Measurements from ENCODE around the gene UBA7. TPM values are rescaled to one million over a fixed set of nuclear protein-coding genes. Genes with fewer than 3 reads are reported as not detected.

The UBA7 gene
- total RNA-seq, 4 donors from 2014 or later, result 155 to 349 (median 263) TPM

DNA sequence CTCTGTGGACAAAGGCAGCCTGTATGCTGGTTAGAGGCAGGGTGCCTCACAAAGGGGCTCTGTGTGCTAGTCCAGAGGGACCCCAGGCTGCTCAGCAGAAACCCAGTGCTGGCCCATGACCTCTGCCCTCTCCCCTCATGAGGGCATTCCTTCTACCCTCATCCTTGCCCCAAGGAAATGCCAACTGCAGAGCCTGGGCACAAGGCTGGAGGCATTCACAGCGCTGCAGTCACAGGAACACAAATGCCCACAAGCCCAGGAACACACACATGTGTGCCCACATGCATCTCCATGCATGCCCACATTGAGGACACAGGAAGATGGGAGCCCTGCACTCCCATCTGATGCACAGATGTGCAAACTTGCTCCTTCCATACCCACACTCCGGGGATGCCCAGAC, 6.9 kb downstream of the UBA7 start:
- Histone ChIP-seq H3K27me3 (no peaks in the 10 kb centered on the region), H3K4me1 (peaks cover 0 to 45% (median 42%) of the 10 kb centered on the region in 4 donors), H3K27ac (peak overlapping the region; percentile 78 to 98 (median 89)), H3K36me3 (peaks cover 0 to 37% (median 0%) of the 10 kb centered on the region in 3 donors), H3K9me3 (no peaks in the 10 kb centered on the region), H3K4me3 (no peak overlapping the region)
- no peak for TF ChIP-seq POLR2A (IDR thresholded peaks at IDR 0.05)
- TF ChIP-seq, protein P1, sequence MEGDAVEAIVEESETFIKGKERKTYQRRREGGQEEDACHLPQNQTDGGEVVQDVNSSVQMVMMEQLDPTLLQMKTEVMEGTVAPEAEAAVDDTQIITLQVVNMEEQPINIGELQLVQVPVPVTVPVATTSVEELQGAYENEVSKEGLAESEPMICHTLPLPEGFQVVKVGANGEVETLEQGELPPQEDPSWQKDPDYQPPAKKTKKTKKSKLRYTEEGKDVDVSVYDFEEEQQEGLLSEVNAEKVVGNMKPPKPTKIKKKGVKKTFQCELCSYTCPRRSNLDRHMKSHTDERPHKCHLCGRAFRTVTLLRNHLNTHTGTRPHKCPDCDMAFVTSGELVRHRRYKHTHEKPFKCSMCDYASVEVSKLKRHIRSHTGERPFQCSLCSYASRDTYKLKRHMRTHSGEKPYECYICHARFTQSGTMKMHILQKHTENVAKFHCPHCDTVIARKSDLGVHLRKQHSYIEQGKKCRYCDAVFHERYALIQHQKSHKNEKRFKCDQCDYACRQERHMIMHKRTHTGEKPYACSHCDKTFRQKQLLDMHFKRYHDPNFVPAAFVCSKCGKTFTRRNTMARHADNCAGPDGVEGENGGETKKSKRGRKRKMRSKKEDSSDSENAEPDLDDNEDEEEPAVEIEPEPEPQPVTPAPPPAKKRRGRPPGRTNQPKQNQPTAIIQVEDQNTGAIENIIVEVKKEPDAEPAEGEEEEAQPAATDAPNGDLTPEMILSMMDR (IDR thresholded peaks at IDR 0.05), result no peak
- DNase-seq, result no peak

DNA sequence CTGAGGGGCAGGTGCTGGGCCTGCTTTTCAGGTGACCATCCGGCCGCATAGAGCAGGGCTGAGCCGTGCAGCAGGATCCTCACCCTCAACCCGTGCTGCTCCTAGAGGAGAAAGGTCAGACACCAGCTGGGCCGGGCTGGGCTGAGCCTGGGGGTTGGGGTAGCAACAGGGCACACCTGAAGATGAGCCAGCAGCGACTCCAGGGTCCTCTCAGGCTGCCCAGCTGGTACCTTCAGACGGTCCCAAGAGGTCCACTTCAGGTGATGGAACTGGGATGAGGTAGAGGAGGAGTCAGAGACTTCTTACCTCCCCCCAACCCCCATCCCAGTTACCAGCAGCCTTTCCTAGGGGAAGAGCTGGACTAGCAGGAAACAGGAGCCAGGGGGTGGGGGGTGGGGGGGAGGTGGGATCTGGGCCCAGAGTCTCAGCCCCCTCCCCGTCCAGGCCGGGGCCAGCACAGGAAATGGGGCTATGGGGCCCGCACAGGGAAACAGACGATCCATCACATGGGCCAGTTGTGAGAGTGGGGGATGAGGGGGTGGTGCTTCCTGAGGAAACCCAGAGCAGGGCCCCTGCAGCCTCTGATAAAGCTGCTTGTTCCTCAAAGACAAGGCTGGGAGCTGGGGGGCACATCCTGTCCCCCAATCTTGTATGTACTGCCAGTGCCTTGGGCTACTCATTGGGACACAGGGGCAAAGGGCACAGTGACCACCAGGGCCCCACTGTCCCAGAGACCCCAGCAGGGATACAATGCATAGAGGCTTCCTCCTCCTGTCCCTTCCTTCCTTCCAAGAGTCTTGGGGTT, 7.7 kb downstream of the UBA7 start:
- Histone ChIP-seq H3K9me3 (no peaks in the 10 kb centered on the region), H3K4me3 (peak overlapping the region in 1 of 4 donors; percentile 80), H3K27me3 (no peaks in the 10 kb centered on the region), H3K36me3 (peaks cover 0 to 30% (median 0%) of the 10 kb centered on the region in 3 donors), H3K4me1 (peaks cover 0 to 45% (median 41%) of the 10 kb centered on the region in 4 donors), H3K27ac (peak overlapping the region; percentile 78 to 98 (median 89))
- no peak for TF ChIP-seq POLR2A (IDR thresholded peaks at IDR 0.05)
- TF ChIP-seq, protein P1 (IDR thresholded peaks at IDR 0.05), result no peak
- peak in 2 of 3 donors; percentile 88 for DNase-seq

DNA sequence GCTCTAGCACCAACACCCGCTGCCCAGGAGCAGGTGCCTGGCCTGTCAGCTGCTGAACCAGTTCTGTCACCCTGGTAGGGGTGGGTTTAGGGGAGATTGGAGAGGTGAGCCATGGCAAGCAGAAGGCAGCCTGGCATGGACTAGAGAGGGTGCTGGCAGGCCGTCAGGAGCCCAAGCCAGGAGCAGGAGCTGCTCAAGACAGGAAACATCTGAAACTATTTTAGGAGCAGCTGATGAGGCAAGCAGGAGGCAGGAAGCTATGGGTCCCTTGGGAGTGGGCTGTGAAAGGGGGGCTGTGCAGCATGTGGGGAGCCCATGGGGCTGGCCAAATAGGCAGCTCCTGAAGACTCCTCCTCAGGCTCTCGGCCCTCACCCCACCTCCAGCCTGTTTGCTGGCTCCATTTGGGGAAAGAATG, 8.4 kb downstream of the UBA7 start:
- H3K9me3 ChIP-seq, result no peaks in the 10 kb centered on the region
- H3K36me3 ChIP-seq, result peaks cover 0 to 23% (median 0%) of the 10 kb centered on the region in 3 donors
- H3K4me3 ChIP-seq, result peak overlapping the region in 1 of 4 donors; percentile 80
- peaks cover 0 to 45% (median 41%) of the 10 kb centered on the region in 4 donors for H3K4me1 ChIP-seq
- peak overlapping the region; percentile 78 to 98 (median 89) for H3K27ac ChIP-seq
- peak in 2 of 3 donors; percentile 80 to 87 for DNase-seq
- TF ChIP-seq, protein P1 (IDR thresholded peaks at IDR 0.05), result no peak
- TF ChIP-seq POLR2A (IDR thresholded peaks at IDR 0.05), result no peak
- H3K27me3 ChIP-seq, result no peaks in the 10 kb centered on the region

DNA sequence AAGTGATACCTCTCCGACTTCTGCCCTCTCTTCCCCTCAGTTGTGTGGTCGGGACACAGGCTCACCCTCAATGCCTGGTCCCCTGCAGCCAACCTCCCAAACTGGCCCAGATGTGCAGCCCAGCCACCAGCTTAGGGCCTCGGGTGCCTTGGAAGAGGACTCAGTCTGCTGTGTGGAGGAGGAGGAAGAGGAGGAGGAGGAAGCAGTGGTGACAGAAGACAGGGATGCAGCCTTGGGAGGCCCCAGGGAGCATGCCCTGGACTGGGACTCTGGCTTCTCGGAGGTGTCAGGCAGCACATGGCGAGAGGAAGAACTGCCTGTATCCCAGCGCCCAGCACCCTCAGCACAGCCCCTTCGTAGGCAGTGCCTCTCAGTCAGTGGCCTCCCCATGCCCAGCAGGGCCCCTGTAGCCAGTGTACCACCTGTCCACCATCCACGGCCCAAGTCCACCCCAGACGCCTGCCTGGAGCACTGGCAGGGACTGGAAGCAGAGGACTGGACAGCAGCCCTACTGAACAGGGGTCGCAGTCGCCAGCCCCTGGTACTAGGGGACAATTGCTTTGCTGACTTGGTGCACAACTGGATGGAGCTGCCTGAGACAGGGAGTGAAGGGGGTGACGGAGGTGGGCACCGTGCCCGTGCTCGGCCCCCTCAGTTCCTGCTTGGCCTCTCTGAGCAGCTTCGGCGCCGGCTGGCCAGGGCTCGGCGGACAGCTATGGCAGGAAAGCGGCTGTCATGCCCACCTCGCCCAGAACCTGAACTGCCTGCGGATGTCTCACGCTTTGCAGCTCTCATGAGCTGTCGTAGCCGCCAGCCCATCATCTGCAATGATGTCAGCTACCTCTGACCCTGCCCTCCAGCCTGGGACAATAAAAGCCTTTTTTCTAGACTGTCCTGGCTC, 9.4 kb downstream of the UBA7 start:
- DNase-seq, result peak in 1 of 3 donors; percentile 38
- Histone ChIP-seq H3K4me3 (peak overlapping the region; percentile 76 to 96 (median 84)), H3K36me3 (peaks cover 0 to 15% (median 0%) of the 10 kb centered on the region in 3 donors), H3K27me3 (no peaks in the 10 kb centered on the region), H3K9me3 (no peaks in the 10 kb centered on the region), H3K4me1 (peaks cover 0 to 45% (median 41%) of the 10 kb centered on the region in 4 donors), H3K27ac (peak overlapping the region; percentile 88 to 98 (median 94))
- TF ChIP-seq, protein P1 (IDR thresholded peaks at IDR 0.05), result peak in 1 of 6 experiments; percentile 0
- TF ChIP-seq POLR2A (IDR thresholded peaks at IDR 0.05), result no peak

DNA sequence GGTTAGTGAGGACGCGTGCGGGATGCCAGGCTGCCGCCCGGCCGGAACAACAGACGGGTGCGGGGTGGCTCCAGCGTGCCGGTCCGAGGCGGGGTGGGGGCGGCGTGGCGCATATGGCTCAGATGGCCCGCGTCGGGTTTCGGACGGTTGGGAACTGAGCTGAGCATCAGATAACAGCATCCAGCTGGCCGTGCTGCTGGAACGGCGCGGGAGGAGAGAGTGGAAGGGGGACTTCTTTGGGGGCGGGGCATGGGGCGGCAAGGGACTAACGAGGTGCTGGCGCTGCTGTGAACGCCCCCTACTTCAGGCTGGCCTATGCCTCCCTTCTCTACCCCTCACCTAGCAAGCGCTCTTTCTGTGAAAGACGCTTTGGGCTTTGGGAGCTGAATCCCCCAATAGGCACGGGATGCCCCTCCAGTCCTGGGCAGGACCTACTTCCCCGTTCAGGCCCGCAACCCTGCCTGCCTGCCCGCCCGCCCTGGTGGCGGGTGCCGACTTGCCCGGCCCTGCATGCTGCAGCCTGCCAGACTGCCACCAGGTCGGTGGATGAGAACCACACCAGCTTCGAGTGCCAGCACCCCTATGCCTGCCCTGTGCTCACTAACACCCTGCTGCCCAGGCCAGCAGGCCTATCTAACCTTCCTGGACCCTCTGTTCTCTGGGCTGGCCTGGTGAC, 10.2 kb downstream of the UBA7 start:
- TF ChIP-seq POLR2A (IDR thresholded peaks at IDR 0.05), result no peak
- TF ChIP-seq, protein P1 (IDR thresholded peaks at IDR 0.05), result peak in 2 of 6 experiments; percentile 3 to 26
- DNase-seq, result peak; percentile 59 to 80 (median 80)
- Histone ChIP-seq H3K4me3 (peak overlapping the region; percentile 76 to 96 (median 84)), H3K9me3 (no peaks in the 10 kb centered on the region), H3K36me3 (peaks cover 0 to 7% (median 0%) of the 10 kb centered on the region in 3 donors), H3K27ac (peak overlapping the region; percentile 88 to 98 (median 94)), H3K27me3 (no peaks in the 10 kb centered on the region), H3K4me1 (peaks cover 0 to 45% (median 41%) of the 10 kb centered on the region in 4 donors)
